ENCODE results near the gene PRCP.

PRCP gene

GRCh38 chr11:82906236-82906635 lies 6.0 kb upstream of the PRCP start:
- Histone ChIP-seq H3K27ac (ENCODE audit: low read length) (no peak overlapping the region), H3K27me3 (ENCODE audit: insufficient read depth, low read length) (no peaks in the 10 kb centered on the region), H3K4me3 (ENCODE audit: low read length) (no peak overlapping the region), H3K4me1 (ENCODE audit: insufficient read depth, low read length) (peaks cover 29% of the 10 kb centered on the region), H3K36me3 (ENCODE audit: insufficient read depth, low read depth, low read length) (peaks cover 3% of the 10 kb centered on the region; the same call in 1 of the 2 replicates), H3K9ac (ENCODE audit: low read depth, low read length) (no peak overlapping the region), H3K9me3 (ENCODE audit: insufficient read depth, low read depth, low read length) (peaks cover 4% of the 10 kb centered on the region; the same call in 1 of the 2 replicates)

- H3K4me1 ChIP-seq (ENCODE audit: insufficient read depth, low read length) = peaks cover 30% of the 10 kb centered on the region
- no peaks in the 10 kb centered on the region for H3K36me3 ChIP-seq (ENCODE audit: insufficient read depth, low read depth, low read length)
- H3K27ac ChIP-seq (ENCODE audit: low read length) = no peak overlapping the region
- H3K9ac ChIP-seq (ENCODE audit: low read depth, low read length) = no peak overlapping the region
- H3K27me3 ChIP-seq (ENCODE audit: insufficient read depth, low read length) = no peaks in the 10 kb centered on the region
- no peaks in the 10 kb centered on the region for H3K9me3 ChIP-seq (ENCODE audit: insufficient read depth, low read depth, low read length)
- H3K4me3 ChIP-seq (ENCODE audit: low read length) = no peak overlapping the region
Measured at GRCh38 chr11:82903843-82904586, 3.8 kb upstream of the PRCP start.

- Histone ChIP-seq H3K4me1 (ENCODE audit: insufficient read depth, low read length) (peaks cover 20% of the 10 kb centered on the region), H3K9me3 (ENCODE audit: insufficient read depth, low read depth, low read length) (no peaks in the 10 kb centered on the region), H3K4me3 (ENCODE audit: low read length) (peak overlapping the region; percentile 89), H3K9ac (ENCODE audit: low read depth, low read length) (peak overlapping the region; percentile 90), H3K27ac (ENCODE audit: low read length) (no peak overlapping the region), H3K36me3 (ENCODE audit: insufficient read depth, low read depth, low read length) (no peaks in the 10 kb centered on the region), H3K27me3 (ENCODE audit: insufficient read depth, low read length) (no peaks in the 10 kb centered on the region)
Measured at GRCh38 chr11:82902880-82903279, 2.6 kb upstream of the PRCP start.

- Histone ChIP-seq H3K4me3 (ENCODE audit: low read length) (peak overlapping the region; percentile 89), H3K36me3 (ENCODE audit: insufficient read depth, low read depth, low read length) (no peaks in the 10 kb centered on the region), H3K9me3 (ENCODE audit: insufficient read depth, low read depth, low read length) (no peaks in the 10 kb centered on the region), H3K4me1 (ENCODE audit: insufficient read depth, low read length) (peaks cover 14% of the 10 kb centered on the region; the same call in 1 of the 2 replicates), H3K9ac (ENCODE audit: low read depth, low read length) (peak overlapping the region; percentile 90), H3K27me3 (ENCODE audit: insufficient read depth, low read length) (no peaks in the 10 kb centered on the region), H3K27ac (ENCODE audit: low read length) (no peak overlapping the region)
Measured at GRCh38 chr11:82901922-82902485, 1.8 kb upstream of the PRCP start.

- Histone ChIP-seq H3K9ac (ENCODE audit: low read depth, low read length) (peak within 1 kb of the TSS; percentile 90), H3K36me3 (ENCODE audit: insufficient read depth, low read depth, low read length) (no peaks in the 10 kb centered on the region), H3K4me3 (ENCODE audit: low read length) (peak within 1 kb of the TSS; percentile 89), H3K27ac (ENCODE audit: low read length) (no peak within 1 kb of the TSS), H3K27me3 (ENCODE audit: insufficient read depth, low read length) (no peaks in the 10 kb centered on the region), H3K9me3 (ENCODE audit: insufficient read depth, low read depth, low read length) (no peaks in the 10 kb centered on the region), H3K4me1 (ENCODE audit: insufficient read depth, low read length) (peaks cover 11% of the 10 kb centered on the region; the same call in 1 of the 2 replicates)
Measured at GRCh38 chr11:82901165-82901921, 1.1 kb upstream of the PRCP start, which contains the start of gene DDIAS. DDIAS (plus strand) TSS chr11:82901736; CDS start chr11:82914739, 13,003 bp downstream.

GRCh38 chr11:82899957-82900276 lies 313 bp downstream of the PRCP start:
- Histone ChIP-seq H3K27ac (ENCODE audit: low read length) (peak overlapping the region; percentile 18), H3K9ac (ENCODE audit: low read depth, low read length) (peak overlapping the region; percentile 86), H3K36me3 (ENCODE audit: insufficient read depth, low read depth, low read length) (no peaks in the 10 kb centered on the region), H3K9me3 (ENCODE audit: insufficient read depth, low read depth, low read length) (no peaks in the 10 kb centered on the region), H3K4me1 (ENCODE audit: insufficient read depth, low read length) (peaks cover 11% of the 10 kb centered on the region; the same call in 1 of the 2 replicates), H3K27me3 (ENCODE audit: insufficient read depth, low read length) (no peaks in the 10 kb centered on the region), H3K4me3 (ENCODE audit: low read length) (peak overlapping the region; percentile 89)

- H3K9me3 ChIP-seq (ENCODE audit: insufficient read depth, low read depth, low read length) = no peaks in the 10 kb centered on the region
- peak overlapping the region; percentile 86; the same call in 1 of the 2 replicates for H3K9ac ChIP-seq (ENCODE audit: low read depth, low read length)
- peak overlapping the region; percentile 89 for H3K4me3 ChIP-seq (ENCODE audit: low read length)
- H3K27me3 ChIP-seq (ENCODE audit: insufficient read depth, low read length) = no peaks in the 10 kb centered on the region
- H3K27ac ChIP-seq (ENCODE audit: low read length) = no peak overlapping the region
- peaks cover 11% of the 10 kb centered on the region; the same call in 1 of the 2 replicates for H3K4me1 ChIP-seq (ENCODE audit: insufficient read depth, low read length)
- no peaks in the 10 kb centered on the region for H3K36me3 ChIP-seq (ENCODE audit: insufficient read depth, low read depth, low read length)
Measured at GRCh38 chr11:82899186-82899820, 927 bp downstream of the PRCP start.

GRCh38 chr11:82898241-82898640 lies 2.0 kb downstream of the PRCP start:
- Histone ChIP-seq H3K4me3 (ENCODE audit: low read length) (0 out of 2 replicates have a peak overlapping the region, but pooled peaks have one; percentile 1), H3K4me1 (ENCODE audit: insufficient read depth, low read length) (peaks cover 11% of the 10 kb centered on the region; the same call in 1 of the 2 replicates)

GRCh38 chr11:82896183-82896582 lies 4.0 kb downstream of the PRCP start:
- Histone ChIP-seq H3K27ac (ENCODE audit: low read length) (no peak overlapping the region), H3K27me3 (ENCODE audit: insufficient read depth, low read length) (no peaks in the 10 kb centered on the region), H3K4me3 (ENCODE audit: low read length) (no peak overlapping the region), H3K9me3 (ENCODE audit: insufficient read depth, low read depth, low read length) (no peaks in the 10 kb centered on the region), H3K36me3 (ENCODE audit: insufficient read depth, low read depth, low read length) (no peaks in the 10 kb centered on the region), H3K4me1 (ENCODE audit: insufficient read depth, low read length) (peaks cover 8% of the 10 kb centered on the region; the same call in 1 of the 2 replicates), H3K9ac (ENCODE audit: low read depth, low read length) (no peak overlapping the region)

More at GRCh38 chr11:82898241-82898640, 2.0 kb downstream of the PRCP start:
- H3K9ac ChIP-seq (ENCODE audit: low read depth, low read length) = no peak overlapping the region
- no peaks in the 10 kb centered on the region for H3K36me3 ChIP-seq (ENCODE audit: insufficient read depth, low read depth, low read length)
- H3K27me3 ChIP-seq (ENCODE audit: insufficient read depth, low read length) = no peaks in the 10 kb centered on the region
- no peak overlapping the region for H3K27ac ChIP-seq (ENCODE audit: low read length)
- H3K9me3 ChIP-seq (ENCODE audit: insufficient read depth, low read depth, low read length) = no peaks in the 10 kb centered on the region

- Histone ChIP-seq H3K9me3 (ENCODE audit: insufficient read depth, low read depth, low read length) (no peaks in the 10 kb centered on the region), H3K4me3 (ENCODE audit: low read length) (no peak overlapping the region), H3K27ac (ENCODE audit: low read length) (no peak overlapping the region), H3K36me3 (ENCODE audit: insufficient read depth, low read depth, low read length) (no peaks in the 10 kb centered on the region), H3K27me3 (ENCODE audit: insufficient read depth, low read length) (no peaks in the 10 kb centered on the region), H3K4me1 (ENCODE audit: insufficient read depth, low read length) (peaks cover 8% of the 10 kb centered on the region; the same call in 1 of the 2 replicates), H3K9ac (ENCODE audit: low read depth, low read length) (no peak overlapping the region)
Measured at GRCh38 chr11:82895437-82896091, 4.7 kb downstream of the PRCP start.
